Smooth muscle cell of trachea (primary cell): ENCODE measurements around the gene DDX31. TPM values are rescaled to one million over a fixed set of nuclear protein-coding genes. Genes with fewer than 3 reads are reported as not detected.

Experiments used
- total RNA-seq: library from RNA; depleted of rRNA; stranded (reverse); fragments of >200 nt; gene quantifications from 2 replicates; pipeline ENCODE4 v1.2.1, GENCODE V29; 2014

The DDX31 gene
- total RNA-seq, result 9.7 and 14.1 TPM in 2 replicates

DNA sequence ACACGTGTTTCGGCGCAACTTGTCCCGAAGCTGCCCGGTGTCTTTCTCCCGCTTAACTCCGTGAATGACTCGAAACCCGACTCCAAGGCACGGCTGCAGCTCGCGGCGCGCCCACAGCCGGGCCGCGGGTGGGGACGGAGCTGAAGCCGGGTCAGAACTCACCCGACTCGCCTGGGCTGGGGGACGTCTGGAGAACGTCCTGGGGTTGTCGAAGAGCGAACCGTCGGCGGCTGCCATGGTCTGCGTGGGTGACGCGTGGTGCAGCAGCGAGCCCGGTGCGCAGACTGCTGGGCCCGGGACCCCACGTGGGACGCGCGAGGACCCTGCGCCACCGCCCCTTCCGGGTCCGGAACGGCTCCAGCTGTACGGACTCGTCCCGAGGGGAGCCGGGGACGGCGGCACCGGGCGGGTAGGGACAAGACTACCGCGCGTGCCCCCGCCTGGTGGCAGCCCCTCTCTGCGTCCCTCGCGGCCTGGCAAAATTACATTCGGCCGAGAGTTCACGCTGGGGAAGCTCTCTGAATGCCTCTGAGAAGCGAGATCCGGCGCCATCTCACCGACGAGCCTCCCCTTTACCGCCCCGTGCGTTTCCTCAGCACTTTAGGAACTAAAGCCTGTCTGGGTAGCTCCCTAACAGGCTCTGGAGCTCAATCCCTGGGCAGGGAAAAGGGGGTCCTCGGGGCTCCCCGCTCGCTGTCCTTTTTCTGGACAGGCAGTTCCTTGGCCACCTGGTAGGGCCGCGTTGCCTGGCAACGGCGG lies at the start of gene DDX31:
TSS of gene DDX31 (minus strand) at position 286 of the 759 bp plus-strand sequence. CDS start at position 237, 49 bp downstream.

GRCh38 chr9:132670457-132671391 lies 941 bp upstream of the DDX31 start, which contains the start of gene GTF3C4:
Gene GTF3C4, plus strand, starts transcription at chr9:132670464. Its CDS starts 135 bp downstream, at chr9:132670599.

DNA sequence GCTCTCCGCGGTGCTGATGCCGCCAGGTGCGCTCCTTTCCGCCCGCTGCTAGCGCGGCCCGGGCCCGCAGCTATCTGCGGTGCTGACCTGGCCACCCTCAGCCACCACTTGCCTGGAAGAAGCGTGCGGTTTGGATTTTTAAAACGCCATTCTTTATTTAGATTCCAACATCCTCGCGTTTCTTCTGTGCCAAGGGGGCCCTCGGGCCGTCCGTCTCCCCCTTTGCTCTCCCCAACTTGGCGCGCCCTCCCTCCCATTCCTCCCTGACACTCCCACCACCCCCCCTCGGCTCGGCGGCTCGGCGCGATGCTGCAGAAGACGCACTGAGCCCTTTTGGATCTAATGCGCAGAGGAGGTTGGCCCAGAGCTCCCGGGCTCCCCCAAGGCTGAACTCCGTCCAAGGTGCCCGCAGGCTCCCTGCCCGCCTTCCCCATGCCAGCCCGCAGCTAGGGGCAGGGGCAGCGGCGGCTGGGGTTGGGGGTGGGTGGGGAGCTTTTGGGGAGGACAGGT lies 87.5 kb downstream of the DDX31 start, which contains the start of gene BARHL1:
TSS of gene BARHL1 (plus strand) at position 331 of the 510 bp plus-strand sequence. CDS start 192 bp downstream, outside the sequence.

Other genes with a start within 250 kb of the DDX31 start
- gene BARHL1, start 87.4 kb downstream of the DDX31 start, total RNA-seq, result not detected in 2 replicates
- 14.1 and 14.9 TPM in 2 replicates for gene GTF3C4, start 481 bp upstream of the DDX31 start, total RNA-seq
- 0.17 and 1.6 TPM in 2 replicates for gene AK8, start 208.3 kb upstream of the DDX31 start, total RNA-seq
- gene SPACA9, start 208.9 kb upstream of the DDX31 start, total RNA-seq, result 3.5 and 7.6 TPM in 2 replicates